Measurements from ENCODE around the gene CDS2. TPM values are rescaled to one million over a fixed set of nuclear protein-coding genes. Genes with fewer than 3 reads are reported as not detected.

The CDS2 gene
- total RNA-seq, 1 donor, result 25.3 TPM

DNA sequence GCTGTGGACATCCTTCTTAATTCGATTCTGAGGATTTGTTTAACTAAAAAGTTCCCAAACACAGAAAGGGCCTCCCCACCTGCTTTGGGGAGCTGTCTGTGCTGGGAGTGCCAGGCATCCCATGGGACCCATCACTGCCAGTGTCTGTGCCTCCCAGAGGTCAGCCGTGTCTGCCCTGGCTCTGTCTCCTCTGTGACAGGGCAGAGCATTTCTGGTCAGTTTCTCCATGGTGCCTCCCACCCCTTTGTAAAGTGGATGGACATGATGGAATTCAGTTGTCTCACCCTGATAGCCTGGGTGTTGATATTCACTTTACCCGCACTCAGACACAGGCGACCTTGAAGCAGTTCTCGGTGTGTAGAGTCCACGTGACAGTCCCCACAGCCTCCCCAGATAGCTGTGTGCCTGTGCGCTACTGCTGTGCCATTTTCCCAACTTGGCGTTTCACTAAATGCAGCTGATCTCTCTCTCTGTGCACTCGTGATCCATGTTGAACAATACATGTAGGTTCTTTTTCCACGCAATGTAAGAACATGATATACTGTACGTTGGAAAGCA lies 70.5 kb downstream of the CDS2 start:
- no peaks in the 10 kb centered on the region for H3K4me1 ChIP-seq (ENCODE audit: insufficient read depth, low read length)
- no peak overlapping the region for H2AFZ ChIP-seq (ENCODE audit: low read length)
- no peaks in the 10 kb centered on the region for H3K27me3 ChIP-seq (ENCODE audit: insufficient read depth, low read length)
- no peaks in the 10 kb centered on the region for H3K36me3 ChIP-seq (ENCODE audit: insufficient read depth, low read length)
- TF ChIP-seq, protein P1, sequence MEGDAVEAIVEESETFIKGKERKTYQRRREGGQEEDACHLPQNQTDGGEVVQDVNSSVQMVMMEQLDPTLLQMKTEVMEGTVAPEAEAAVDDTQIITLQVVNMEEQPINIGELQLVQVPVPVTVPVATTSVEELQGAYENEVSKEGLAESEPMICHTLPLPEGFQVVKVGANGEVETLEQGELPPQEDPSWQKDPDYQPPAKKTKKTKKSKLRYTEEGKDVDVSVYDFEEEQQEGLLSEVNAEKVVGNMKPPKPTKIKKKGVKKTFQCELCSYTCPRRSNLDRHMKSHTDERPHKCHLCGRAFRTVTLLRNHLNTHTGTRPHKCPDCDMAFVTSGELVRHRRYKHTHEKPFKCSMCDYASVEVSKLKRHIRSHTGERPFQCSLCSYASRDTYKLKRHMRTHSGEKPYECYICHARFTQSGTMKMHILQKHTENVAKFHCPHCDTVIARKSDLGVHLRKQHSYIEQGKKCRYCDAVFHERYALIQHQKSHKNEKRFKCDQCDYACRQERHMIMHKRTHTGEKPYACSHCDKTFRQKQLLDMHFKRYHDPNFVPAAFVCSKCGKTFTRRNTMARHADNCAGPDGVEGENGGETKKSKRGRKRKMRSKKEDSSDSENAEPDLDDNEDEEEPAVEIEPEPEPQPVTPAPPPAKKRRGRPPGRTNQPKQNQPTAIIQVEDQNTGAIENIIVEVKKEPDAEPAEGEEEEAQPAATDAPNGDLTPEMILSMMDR (IDR thresholded peaks at IDR 0.05; ENCODE audit: extremely low read depth, low read depth, low read length), result no peak
- H3K27ac ChIP-seq (ENCODE audit: low read depth, low read length), result no peak overlapping the region
- no peaks in the 10 kb centered on the region for H4K20me1 ChIP-seq (ENCODE audit: insufficient read depth, low read length)
- no peaks in the 10 kb centered on the region for H3K79me2 ChIP-seq (ENCODE audit: insufficient read depth, low read length)
- no peak overlapping the region for H3K4me3 ChIP-seq (ENCODE audit: insufficient read depth, low read length)
- no peaks in the 10 kb centered on the region for H3K9me3 ChIP-seq (ENCODE audit: low read depth, low read length)
- no peak overlapping the region for H3K4me2 ChIP-seq (ENCODE audit: insufficient read depth, low read length)
- DNase-seq (ENCODE audit: insufficient read length, low spot score, missing footprints), result no peak

- no peak for DNase-seq (ENCODE audit: insufficient read length, low spot score, missing footprints)
- no peaks in the 10 kb centered on the region for H4K20me1 ChIP-seq (ENCODE audit: insufficient read depth, low read length)
- H3K4me1 ChIP-seq (ENCODE audit: insufficient read depth, low read length), result no peaks in the 10 kb centered on the region
Observed at GRCh38 chr20:5197847-5198650, 71.2 kb downstream of the CDS2 start.

DNA sequence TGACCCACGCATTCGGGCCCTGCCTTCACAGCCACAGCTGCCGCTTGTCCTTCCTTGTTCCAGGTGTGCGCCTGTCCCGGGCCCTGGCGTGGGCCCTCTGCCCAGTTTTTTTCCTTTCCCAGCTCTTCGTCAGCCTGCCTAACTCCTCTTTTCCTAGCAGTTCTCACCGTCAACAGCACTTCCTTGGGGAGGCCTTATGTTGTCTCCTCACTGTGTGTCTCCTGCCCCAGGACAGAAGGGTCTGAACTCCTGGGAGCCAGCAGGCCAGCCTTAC lies 71.8 kb downstream of the CDS2 start:
- Histone ChIP-seq H2AFZ (ENCODE audit: low read length) (no peak overlapping the region), H3K4me3 (ENCODE audit: insufficient read depth, low read length) (no peak overlapping the region), H4K20me1 (ENCODE audit: insufficient read depth, low read length) (no peaks in the 10 kb centered on the region), H3K27ac (ENCODE audit: low read depth, low read length) (no peak overlapping the region), H3K4me1 (ENCODE audit: insufficient read depth, low read length) (no peaks in the 10 kb centered on the region), H3K36me3 (ENCODE audit: insufficient read depth, low read length) (no peaks in the 10 kb centered on the region), H3K9me3 (ENCODE audit: low read depth, low read length) (no peaks in the 10 kb centered on the region), H3K27me3 (ENCODE audit: insufficient read depth, low read length) (no peaks in the 10 kb centered on the region), H3K4me2 (ENCODE audit: insufficient read depth, low read length) (no peak overlapping the region), H3K79me2 (ENCODE audit: insufficient read depth, low read length) (no peaks in the 10 kb centered on the region)
- TF ChIP-seq, protein P1 (IDR thresholded peaks at IDR 0.05; ENCODE audit: extremely low read depth, low read depth, low read length), result no peak
- DNase-seq (ENCODE audit: insufficient read length, low spot score, missing footprints), result no peak

More at GRCh38 chr20:5197847-5198650, 71.2 kb downstream of the CDS2 start:
- Histone ChIP-seq H3K79me2 (ENCODE audit: insufficient read depth, low read length) (no peaks in the 10 kb centered on the region), H3K27me3 (ENCODE audit: insufficient read depth, low read length) (no peaks in the 10 kb centered on the region), H3K4me2 (ENCODE audit: insufficient read depth, low read length) (no peak overlapping the region), H3K36me3 (ENCODE audit: insufficient read depth, low read length) (no peaks in the 10 kb centered on the region), H3K4me3 (ENCODE audit: insufficient read depth, low read length) (no peak overlapping the region), H2AFZ (ENCODE audit: low read length) (no peak overlapping the region), H3K27ac (ENCODE audit: low read depth, low read length) (no peak overlapping the region), H3K9me3 (ENCODE audit: low read depth, low read length) (no peaks in the 10 kb centered on the region)
- TF ChIP-seq, protein P1 (IDR thresholded peaks at IDR 0.05; ENCODE audit: extremely low read depth, low read depth, low read length), result no peak

GRCh38 chr20:5203380-5203779 lies 76.6 kb downstream of the CDS2 start:
- H3K27ac ChIP-seq (ENCODE audit: low read depth, low read length), result no peak overlapping the region
- no peaks in the 10 kb centered on the region for H3K9me3 ChIP-seq (ENCODE audit: low read depth, low read length)
- no peaks in the 10 kb centered on the region for H3K27me3 ChIP-seq (ENCODE audit: insufficient read depth, low read length)
- no peaks in the 10 kb centered on the region for H3K79me2 ChIP-seq (ENCODE audit: insufficient read depth, low read length)
- H3K4me1 ChIP-seq (ENCODE audit: insufficient read depth, low read length), result no peaks in the 10 kb centered on the region
- peaks cover 3% of the 10 kb centered on the region for H4K20me1 ChIP-seq (ENCODE audit: insufficient read depth, low read length)
- H3K4me3 ChIP-seq (ENCODE audit: insufficient read depth, low read length), result no peak overlapping the region
- no peaks in the 10 kb centered on the region for H3K36me3 ChIP-seq (ENCODE audit: insufficient read depth, low read length)
- DNase-seq (ENCODE audit: insufficient read length, low spot score, missing footprints), result no peak
- H3K4me2 ChIP-seq (ENCODE audit: insufficient read depth, low read length), result no peak overlapping the region
- no peak overlapping the region for H2AFZ ChIP-seq (ENCODE audit: low read length)
- TF ChIP-seq, protein P1 (IDR thresholded peaks at IDR 0.05; ENCODE audit: extremely low read depth, low read depth, low read length), result no peak
